ENCODE data around the gene GPAM.
"Not testable (repeated sequence)": the region's sequence is repeated elsewhere in the genome, so short reads cannot be mapped to it uniquely, and the experiment has no call there.

The GPAM gene

DNA sequence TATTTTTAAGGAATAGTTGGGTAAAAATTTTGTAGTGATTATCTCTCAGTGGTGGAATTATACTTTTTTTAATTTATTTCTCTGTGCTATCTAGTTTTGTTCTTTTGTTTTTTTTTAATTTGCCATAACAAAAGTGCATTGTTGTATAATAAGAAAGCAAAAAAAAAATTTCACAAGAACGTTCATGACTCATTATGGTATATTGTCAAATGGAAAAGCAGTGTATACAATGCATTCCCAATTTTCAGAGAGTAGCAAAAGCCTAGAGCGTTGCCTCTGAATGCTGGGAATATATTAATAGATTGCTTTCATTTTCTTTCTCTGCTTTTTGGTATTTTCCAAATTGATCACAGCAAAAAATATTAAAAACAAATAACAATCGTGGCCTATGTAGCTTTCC, 46.3 kb upstream of the GPAM start:
- DNase-seq: no peak
- no peaks in the 10 kb centered on the region for H3K4me1 ChIP-seq
- no peak overlapping the region for H3K27ac ChIP-seq
- no peaks in the 10 kb centered on the region for H3K36me3 ChIP-seq
- H3K27me3 ChIP-seq: no peaks in the 10 kb centered on the region
- intact Hi-C loops (cut with DNase I; ENCODE audit: low total_unique reads): no loop called here
- H3K9me3 ChIP-seq: no peaks in the 10 kb centered on the region
- no peak for TF ChIP-seq CTCF (IDR thresholded peaks at IDR 0.05)
- H3K4me3 ChIP-seq: no peak overlapping the region

DNA sequence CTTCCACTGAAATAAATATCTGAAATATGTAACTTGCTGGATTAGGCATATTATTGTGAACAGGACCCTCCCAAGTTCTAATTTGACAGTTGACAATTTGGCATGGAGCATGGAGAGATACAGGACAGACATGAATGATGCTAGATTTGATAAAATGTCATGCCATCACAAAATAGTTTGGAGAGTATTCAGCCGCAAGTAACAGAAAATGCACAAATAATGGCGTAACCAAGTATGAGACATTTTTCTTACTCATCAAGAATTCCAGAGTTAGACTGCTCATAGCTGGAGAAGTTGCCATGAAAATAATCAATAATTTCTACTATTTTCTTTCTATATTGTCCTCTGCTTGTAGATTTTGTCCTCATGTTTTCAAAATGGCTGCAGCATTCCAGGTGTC, 45.5 kb upstream of the GPAM start:
- H3K4me3 ChIP-seq: no peak overlapping the region
- H3K4me1 ChIP-seq: no peaks in the 10 kb centered on the region
- H3K36me3 ChIP-seq: no peaks in the 10 kb centered on the region
- H3K9me3 ChIP-seq: no peaks in the 10 kb centered on the region
- no peaks in the 10 kb centered on the region for H3K27me3 ChIP-seq
- no peak for TF ChIP-seq CTCF (IDR thresholded peaks at IDR 0.05)
- DNase-seq: no peak
- intact Hi-C loops (cut with DNase I; ENCODE audit: low total_unique reads): no loop called here
- no peak overlapping the region for H3K27ac ChIP-seq

DNA sequence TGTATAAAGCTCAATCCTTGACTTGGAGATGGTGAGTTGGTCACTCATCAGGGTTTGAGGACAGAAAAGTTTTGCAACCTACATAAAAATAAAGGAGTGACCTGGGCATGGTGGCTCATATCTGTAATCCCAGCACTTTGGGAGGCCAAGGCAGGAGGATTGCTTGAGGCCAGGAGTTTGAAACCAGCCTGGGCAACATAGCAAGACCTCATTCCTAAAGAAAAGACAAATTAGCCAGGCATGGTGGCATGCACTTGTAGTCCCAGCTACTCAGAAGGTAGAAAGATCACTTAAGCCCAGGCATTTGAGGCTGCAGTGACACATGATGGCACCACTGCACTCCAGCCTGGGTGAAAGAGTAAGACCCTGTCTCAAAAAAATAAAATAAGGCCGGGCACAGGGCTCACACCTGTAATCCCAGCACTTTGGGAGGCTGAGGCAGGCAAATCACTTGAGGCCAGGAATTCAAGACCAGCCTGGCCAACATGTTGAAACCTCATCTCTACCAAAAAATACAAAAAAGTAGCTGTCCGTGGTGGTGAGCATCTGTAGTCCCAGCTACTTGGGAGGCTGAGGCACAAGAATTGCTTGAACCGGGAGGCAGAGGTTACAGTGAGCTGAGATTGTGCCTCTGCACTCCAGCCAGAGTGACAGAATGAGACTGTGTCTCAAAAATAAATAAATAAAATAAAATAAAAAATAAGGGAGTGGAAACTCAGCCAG, 45.0 kb upstream of the GPAM start:
- H3K9me3 ChIP-seq; intact Hi-C loops (cut with DNase I; ENCODE audit: low total_unique reads); H3K36me3 ChIP-seq; DNase-seq; H3K4me1 ChIP-seq; H3K27me3 ChIP-seq; H3K4me3 ChIP-seq; H3K27ac ChIP-seq: not testable (repeated sequence)

GRCh38 chr10:112227331-112227987, 43.9 kb upstream of the GPAM start:
- intact Hi-C loops (cut with DNase I; ENCODE audit: low total_unique reads): no loop called here
- Histone ChIP-seq H3K4me1 (no peaks in the 10 kb centered on the region), H3K9me3 (no peaks in the 10 kb centered on the region), H3K27ac (no peak overlapping the region), H3K36me3 (no peaks in the 10 kb centered on the region), H3K27me3 (no peaks in the 10 kb centered on the region), H3K4me3 (no peak overlapping the region)
- DNase-seq: no peak
- TF ChIP-seq CTCF (IDR thresholded peaks at IDR 0.05): no peak

DNA sequence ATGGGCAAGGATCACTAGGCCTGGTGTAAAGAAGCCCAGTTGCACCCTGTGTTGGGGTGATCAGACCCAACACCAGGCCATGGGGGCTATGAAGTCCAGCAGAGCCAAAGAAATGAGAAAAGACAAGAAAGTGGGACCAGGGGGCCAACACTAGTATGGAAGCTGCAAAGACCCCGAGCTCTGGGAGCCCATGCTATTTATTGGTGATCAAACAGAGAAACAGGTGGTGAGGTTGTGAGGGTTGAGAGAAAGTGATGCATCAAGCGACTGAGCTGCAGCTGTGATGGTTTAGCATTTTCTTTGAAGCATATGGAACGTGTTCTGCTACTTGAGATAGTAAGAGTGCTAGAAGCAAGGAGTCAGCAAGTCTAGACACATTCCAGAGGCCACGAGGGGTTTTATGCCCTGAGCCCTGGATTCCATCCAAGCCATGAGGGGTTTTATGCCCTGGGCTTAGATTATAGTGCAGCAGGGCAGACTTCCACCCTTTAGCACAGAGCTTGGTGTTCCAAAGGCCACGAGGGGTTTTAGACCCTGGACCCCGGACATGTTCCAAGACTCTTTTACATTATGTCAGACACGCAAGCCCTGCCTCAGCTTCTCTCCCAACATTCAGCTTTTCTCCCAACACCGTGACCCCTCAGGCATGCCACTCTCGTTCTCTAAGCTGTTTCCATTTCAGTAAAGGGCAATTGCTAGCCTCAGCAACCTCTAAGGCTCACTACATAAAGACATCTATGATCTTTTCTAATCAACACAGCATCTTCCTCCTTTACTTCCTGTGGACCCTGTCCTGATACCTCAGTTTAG, 43.1 kb upstream of the GPAM start:
- Histone ChIP-seq H3K36me3 (no peaks in the 10 kb centered on the region), H3K4me1 (no peaks in the 10 kb centered on the region), H3K27me3 (no peaks in the 10 kb centered on the region), H3K9me3 (no peaks in the 10 kb centered on the region), H3K27ac (no peak overlapping the region), H3K4me3 (no peak overlapping the region)
- no peak for DNase-seq
- TF ChIP-seq CTCF (IDR thresholded peaks at IDR 0.05): no peak
- intact Hi-C loops (cut with DNase I; ENCODE audit: low total_unique reads): no loop called here
